SK-N-SH treated with all-trans-retinoic acid at 6 μM for 48 hours (cell line): ENCODE measurements around the gene RRP15.

Source experiments
- ARNTL ChIP-seq: fragments of 450-650 bp; formaldehyde crosslinking; IDR thresholded peaks from 2 replicates; pipeline ENCODE4 v1.5.0; 2020; ENCODE audit warnings: low read depth, mild to moderate bottlenecking, moderate library complexity, borderline replicate concordance
- GLIS3 ChIP-seq: fragments of 250-450 bp; sonication (Bioruptor Pico); IDR thresholded peaks from 2 replicates; pipeline ENCODE4 v1.5.0; 2020; ENCODE audit warnings: mild to moderate bottlenecking, moderate library complexity
- PPARA ChIP-seq: fragments of 250-450 bp; sonication (Bioruptor Pico); IDR thresholded peaks from 2 replicates; pipeline ENCODE4 v1.5.0; 2020; ENCODE audit warnings: mild to moderate bottlenecking, borderline replicate concordance
- TF ChIP-seq, protein P1 (sequence below): fragments of 250-450 bp; sonication (Bioruptor Pico); IDR thresholded peaks from 2 replicates; pipeline ENCODE4 v1.5.1; 2020; ENCODE audit warnings: low read depth, mild to moderate bottlenecking, moderate library complexity

DNA sequence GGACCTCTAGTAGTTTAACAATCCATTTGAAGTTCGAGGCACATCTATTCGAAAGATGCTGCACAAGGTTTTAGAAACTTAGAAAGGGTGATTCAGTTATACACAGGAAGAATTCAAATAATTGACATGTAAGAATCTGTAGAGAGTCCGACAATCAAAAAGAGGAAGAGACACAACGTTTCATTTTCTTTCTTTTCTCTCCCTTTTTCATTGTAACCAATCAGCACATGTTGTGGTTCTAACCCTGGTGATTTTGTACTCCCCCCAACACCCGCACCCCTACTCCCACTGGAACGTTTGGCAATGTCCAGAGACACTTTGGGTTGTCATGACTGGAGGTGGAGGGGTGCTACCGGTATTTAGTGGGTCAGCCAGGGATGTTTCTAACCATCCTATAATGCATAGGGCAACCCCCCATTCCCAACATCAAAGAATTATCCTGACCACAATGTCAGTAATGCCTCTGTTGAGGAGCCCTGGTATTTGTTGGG lies 65.0 kb downstream of the RRP15 start:
- no peak; the same call in 1 of the 2 replicates for TF ChIP-seq GLIS3
- TF ChIP-seq PPARA (CRISPR knock-in tag): no peak
- TF ChIP-seq, protein P1, sequence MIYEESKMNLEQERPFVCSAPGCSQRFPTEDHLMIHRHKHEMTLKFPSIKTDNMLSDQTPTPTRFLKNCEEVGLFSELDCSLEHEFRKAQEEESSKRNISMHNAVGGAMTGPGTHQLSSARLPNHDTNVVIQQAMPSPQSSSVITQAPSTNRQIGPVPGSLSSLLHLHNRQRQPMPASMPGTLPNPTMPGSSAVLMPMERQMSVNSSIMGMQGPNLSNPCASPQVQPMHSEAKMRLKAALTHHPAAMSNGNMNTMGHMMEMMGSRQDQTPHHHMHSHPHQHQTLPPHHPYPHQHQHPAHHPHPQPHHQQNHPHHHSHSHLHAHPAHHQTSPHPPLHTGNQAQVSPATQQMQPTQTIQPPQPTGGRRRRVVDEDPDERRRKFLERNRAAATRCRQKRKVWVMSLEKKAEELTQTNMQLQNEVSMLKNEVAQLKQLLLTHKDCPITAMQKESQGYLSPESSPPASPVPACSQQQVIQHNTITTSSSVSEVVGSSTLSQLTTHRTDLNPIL (CRISPR knock-in tag): no peak
- TF ChIP-seq ARNTL (CRISPR knock-in tag): no peak
